Measurements from ENCODE around the gene ERGIC3. TPM values are rescaled to one million over a fixed set of nuclear protein-coding genes. Genes with fewer than 3 reads are reported as not detected.

The ERGIC3 gene
- total RNA-seq, 4 donors from 2014 or later = 124 to 310 (median 195) TPM

- no peaks in the 10 kb centered on the region for H3K9me3 ChIP-seq
- intact Hi-C loops (cut with DNase I; ENCODE audit: low total_unique reads) = no loop called here
- H3K27ac ChIP-seq = no peak overlapping the region
- DNase-seq = no peak
- no peak overlapping the region for H3K4me3 ChIP-seq
- H3K27me3 ChIP-seq = no peaks in the 10 kb centered on the region
- TF ChIP-seq CTCF (IDR thresholded peaks at IDR 0.05) (no peak), POLR2A (IDR thresholded peaks at IDR 0.05) (no peak)
- no peaks in the 10 kb centered on the region for H3K36me3 ChIP-seq
- H3K4me1 ChIP-seq = no peaks in the 10 kb centered on the region
These were observed 19.4 kb downstream of the ERGIC3 start for GRCh38 chr20:35561268-35561667.

- Histone ChIP-seq H3K4me3 (no peak overlapping the region), H3K27ac (no peak overlapping the region), H3K27me3 (no peaks in the 10 kb centered on the region), H3K36me3 (no peaks in the 10 kb centered on the region), H3K9me3 (no peaks in the 10 kb centered on the region), H3K4me1 (no peaks in the 10 kb centered on the region)
- intact Hi-C loops (cut with DNase I; ENCODE audit: low total_unique reads) = no loop called here
- no peak for DNase-seq
- TF ChIP-seq CTCF (IDR thresholded peaks at IDR 0.05) (no peak), POLR2A (IDR thresholded peaks at IDR 0.05) (no peak)
These were observed 19.8 kb downstream of the ERGIC3 start for GRCh38 chr20:35561671-35562070.

GRCh38 chr20:35562541-35563110 lies 20.7 kb downstream of the ERGIC3 start:
- DNase-seq = no peak
- H3K4me1 ChIP-seq = no peaks in the 10 kb centered on the region
- no peak overlapping the region for H3K27ac ChIP-seq
- intact Hi-C loops (cut with DNase I; ENCODE audit: low total_unique reads) = no loop called here
- no peaks in the 10 kb centered on the region for H3K36me3 ChIP-seq
- no peak overlapping the region for H3K4me3 ChIP-seq
- H3K9me3 ChIP-seq = no peaks in the 10 kb centered on the region
- H3K27me3 ChIP-seq = no peaks in the 10 kb centered on the region
- TF ChIP-seq CTCF (IDR thresholded peaks at IDR 0.05) (no peak), POLR2A (IDR thresholded peaks at IDR 0.05) (no peak)

- H3K27me3 ChIP-seq = no peaks in the 10 kb centered on the region
- no peak for DNase-seq
- H3K4me3 ChIP-seq = no peak overlapping the region
- no peak for TF ChIP-seq CTCF (IDR thresholded peaks at IDR 0.05)
- TF ChIP-seq POLR2A (IDR thresholded peaks at IDR 0.05) = no peak
- H3K36me3 ChIP-seq = no peaks in the 10 kb centered on the region
- H3K27ac ChIP-seq = no peak overlapping the region
- H3K4me1 ChIP-seq = no peaks in the 10 kb centered on the region
- no peaks in the 10 kb centered on the region for H3K9me3 ChIP-seq
- intact Hi-C loops (cut with DNase I; ENCODE audit: low total_unique reads) = no loop called here
These were observed 22.0 kb downstream of the ERGIC3 start for GRCh38 chr20:35563834-35564233.

- H3K9me3 ChIP-seq = no peaks in the 10 kb centered on the region
- no peak for TF ChIP-seq POLR2A (IDR thresholded peaks at IDR 0.05)
- no peak overlapping the region for H3K27ac ChIP-seq
- no peaks in the 10 kb centered on the region for H3K4me1 ChIP-seq
- no peak overlapping the region for H3K4me3 ChIP-seq
- H3K27me3 ChIP-seq = no peaks in the 10 kb centered on the region
- no peak for DNase-seq
- no peaks in the 10 kb centered on the region for H3K36me3 ChIP-seq
- intact Hi-C loops (cut with DNase I; ENCODE audit: low total_unique reads) = no loop called here
These were observed 23.0 kb downstream of the ERGIC3 start for GRCh38 chr20:35564905-35565304.

GRCh38 chr20:35568645-35569044 lies 26.8 kb downstream of the ERGIC3 start:
- Histone ChIP-seq H3K27ac (no peak overlapping the region), H3K27me3 (no peaks in the 10 kb centered on the region), H3K4me3 (no peak overlapping the region), H3K4me1 (no peaks in the 10 kb centered on the region), H3K9me3 (no peaks in the 10 kb centered on the region), H3K36me3 (no peaks in the 10 kb centered on the region)
- no peak for TF ChIP-seq POLR2A (IDR thresholded peaks at IDR 0.05)
- intact Hi-C loops (cut with DNase I; ENCODE audit: low total_unique reads) = no loop called here
- no peak for DNase-seq
